Urothelium cell line (cell line): ENCODE measurements around the gene MYMX.
"Not testable (repeated sequence)": the region's sequence is repeated elsewhere in the genome, so short reads cannot be mapped to it uniquely, and the experiment has no call there.

Experiments
- DNase-seq: peaks from one replicate; pipeline ENCODE4 v3.0.0; 2011; ENCODE audit warnings: low spot score, mixed read lengths
- FAIRE-seq: peaks from 2 replicates; lab custom pipeline; 2011; peaks lifted over from hg19 to GRCh38; lab: Jason Lieb, UNC

Gene MYMX

GRCh38 chr6:44230034-44230675 lies 13.4 kb downstream of the MYMX start:
- FAIRE-seq, result no peak
- DNase-seq, result no peak

DNA sequence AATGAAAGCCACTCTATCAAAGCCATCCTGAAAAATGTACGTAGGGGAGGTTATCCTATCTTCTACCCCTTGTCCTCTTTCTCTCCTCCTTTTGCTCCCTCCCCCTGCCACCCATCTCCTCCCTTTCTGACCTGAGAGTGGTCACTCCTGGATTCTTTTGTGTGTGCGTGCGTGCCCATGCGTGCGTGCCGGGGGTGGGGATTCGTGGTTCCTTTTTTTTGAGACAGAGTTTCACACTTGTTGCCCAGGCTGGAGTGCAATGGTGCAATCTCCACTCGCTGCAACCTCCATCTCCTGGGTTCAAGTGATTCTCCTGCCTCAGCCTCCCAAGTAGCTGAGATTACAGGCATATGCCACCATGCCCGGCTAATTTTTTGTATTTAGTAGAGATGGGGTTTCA lies 14.7 kb downstream of the MYMX start:
- FAIRE-seq, DNase-seq: not testable (repeated sequence)

DNA sequence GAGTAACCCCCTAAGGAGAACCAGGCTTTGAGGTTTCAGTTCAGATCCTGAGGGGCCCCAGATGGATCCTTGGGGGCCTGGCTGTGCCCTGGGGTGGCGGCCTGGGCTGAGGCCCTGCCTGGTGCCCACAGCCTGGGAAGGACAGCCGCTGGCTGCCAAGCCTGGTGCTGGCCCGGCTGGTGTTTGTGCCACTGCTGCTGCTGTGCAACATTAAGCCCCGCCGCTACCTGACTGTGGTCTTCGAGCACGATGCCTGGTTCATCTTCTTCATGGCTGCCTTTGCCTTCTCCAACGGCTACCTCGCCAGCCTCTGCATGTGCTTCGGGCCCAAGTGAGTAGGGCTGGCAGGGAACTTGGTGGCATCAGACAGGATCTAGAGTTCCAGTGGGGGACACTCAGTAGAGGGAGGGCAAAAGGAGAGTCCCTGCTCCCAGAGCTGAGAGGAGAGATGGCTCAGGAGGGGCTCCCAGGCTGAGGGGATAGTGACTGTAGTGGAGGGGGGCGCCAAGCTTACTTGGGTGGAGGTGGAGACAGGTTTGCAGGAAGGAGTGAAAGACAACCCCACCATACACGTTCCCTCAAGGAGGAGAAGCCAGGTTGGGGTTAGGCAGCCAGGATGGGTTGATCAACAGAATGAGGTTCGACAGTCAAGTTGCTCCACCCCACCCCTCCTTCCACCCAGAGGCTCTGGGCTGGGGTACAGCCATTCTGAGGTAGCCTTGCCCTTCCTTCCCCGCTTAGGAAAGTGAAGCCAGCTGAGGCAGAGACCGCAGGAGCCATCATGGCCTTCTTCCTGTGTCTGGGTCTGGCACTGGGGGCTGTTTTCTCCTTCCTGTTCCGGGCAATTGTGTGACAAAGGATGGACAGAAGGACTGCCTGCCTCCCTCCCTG lies 16.2 kb downstream of the MYMX start:
- no peak for FAIRE-seq

GRCh38 chr6:44233567-44234100 lies 16.9 kb downstream of the MYMX start:
- FAIRE-seq, result no peak
- no peak for DNase-seq

More for the DNA sequence above, 16.2 kb downstream of the MYMX start:
- DNase-seq, result no peak

DNA sequence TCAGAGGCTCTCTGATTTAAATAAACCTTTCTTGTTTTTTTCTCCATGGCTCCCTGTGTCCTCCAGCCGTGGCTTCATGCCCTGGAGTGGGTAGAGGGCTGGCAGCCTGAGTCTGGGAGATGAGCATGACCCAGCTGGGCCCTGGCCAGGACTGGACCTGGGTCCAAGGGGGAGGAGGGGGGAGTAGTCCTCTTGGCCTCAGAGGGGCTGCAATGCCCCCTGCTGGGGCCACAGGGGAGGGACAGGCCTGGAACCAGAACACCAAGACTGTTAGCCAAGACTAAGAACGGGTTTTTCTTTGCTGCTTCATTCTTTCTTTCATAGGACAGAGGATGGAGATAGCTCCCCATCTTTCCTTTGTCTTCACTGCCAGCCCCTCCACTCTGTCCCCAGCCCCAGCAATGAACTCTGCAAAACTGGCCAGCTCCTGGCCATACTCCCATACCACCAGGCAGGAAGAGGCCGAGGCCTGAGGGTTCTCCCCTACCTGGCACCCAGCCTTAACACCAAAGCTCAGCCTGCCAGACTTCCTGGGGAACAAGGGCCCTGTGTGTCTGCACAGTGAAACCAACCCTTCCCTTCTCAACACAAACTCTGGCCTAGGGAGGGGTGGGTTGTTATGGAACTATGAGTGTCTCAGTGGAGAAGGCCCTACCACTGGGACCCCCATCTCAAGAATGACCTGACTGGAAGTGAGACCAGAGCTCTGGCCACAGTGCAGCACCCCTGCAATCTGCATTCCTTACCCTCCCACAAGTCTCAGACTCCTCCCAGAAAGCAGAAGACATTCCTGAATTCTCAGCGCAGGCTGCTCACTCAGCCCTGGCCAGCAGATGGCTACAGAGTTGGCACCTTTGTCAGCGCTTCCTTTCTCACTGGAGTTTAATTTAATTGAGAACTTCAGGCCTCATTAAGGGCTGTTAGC lies 17.6 kb downstream of the MYMX start:
- peak; percentile 63 for DNase-seq

GRCh38 chr6:44235269-44235668 lies 18.5 kb downstream of the MYMX start:
- FAIRE-seq, result no peak
- DNase-seq, result no peak

More for the DNA sequence above, 17.6 kb downstream of the MYMX start:
- no peak for FAIRE-seq

- DNase-seq (no peak), FAIRE-seq (no peak)
Observed at GRCh38 chr6:44235891-44236516, 19.3 kb downstream of the MYMX start.

DNA sequence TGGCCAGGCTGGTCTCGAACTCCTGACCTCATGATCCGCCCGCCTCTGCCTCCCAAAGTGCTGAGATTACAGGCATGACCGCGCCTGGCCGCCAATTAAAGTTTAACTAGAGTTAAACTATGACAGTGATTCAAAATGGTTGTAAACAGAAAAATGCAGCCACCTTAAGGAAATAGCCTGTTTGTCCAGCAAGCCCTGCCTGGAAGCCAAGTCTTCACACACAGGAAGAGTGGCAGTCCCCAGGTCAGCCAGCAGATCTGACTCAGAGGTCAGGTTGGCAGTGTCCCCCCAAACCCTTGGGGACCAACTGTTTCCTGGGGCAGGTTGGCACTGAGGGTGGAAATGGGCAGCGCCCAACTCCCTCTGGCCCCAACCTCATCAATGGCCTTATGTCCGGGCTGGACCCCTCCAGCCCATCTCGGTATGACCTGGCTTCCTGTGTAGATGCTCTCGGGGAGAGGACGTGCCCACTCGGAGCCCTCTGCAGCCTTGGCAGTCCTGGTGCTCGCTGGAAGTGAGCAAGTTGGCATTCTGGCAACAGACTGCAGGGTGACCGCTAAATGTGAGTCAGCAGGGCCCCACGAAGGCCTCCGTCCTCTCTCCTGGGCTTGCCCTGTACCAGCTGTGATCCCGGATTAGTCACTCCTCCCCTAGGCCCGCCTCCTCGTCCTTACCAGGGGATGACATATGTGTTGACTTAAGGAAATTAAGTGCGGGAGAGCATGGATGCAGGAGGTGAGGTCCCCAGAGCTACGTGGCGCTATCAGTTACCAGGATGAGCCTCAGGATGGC lies 20.5 kb downstream of the MYMX start:
- DNase-seq, result peak; percentile 95
- FAIRE-seq, result peak; percentile 86

GRCh38 chr6:44237813-44238433 lies 21.2 kb downstream of the MYMX start:
- DNase-seq, result peak; percentile 86
- peak; percentile 77 for FAIRE-seq

GRCh38 chr6:44238687-44239350 lies 22.1 kb downstream of the MYMX start:
- DNase-seq (no peak), FAIRE-seq (no peak)

DNA sequence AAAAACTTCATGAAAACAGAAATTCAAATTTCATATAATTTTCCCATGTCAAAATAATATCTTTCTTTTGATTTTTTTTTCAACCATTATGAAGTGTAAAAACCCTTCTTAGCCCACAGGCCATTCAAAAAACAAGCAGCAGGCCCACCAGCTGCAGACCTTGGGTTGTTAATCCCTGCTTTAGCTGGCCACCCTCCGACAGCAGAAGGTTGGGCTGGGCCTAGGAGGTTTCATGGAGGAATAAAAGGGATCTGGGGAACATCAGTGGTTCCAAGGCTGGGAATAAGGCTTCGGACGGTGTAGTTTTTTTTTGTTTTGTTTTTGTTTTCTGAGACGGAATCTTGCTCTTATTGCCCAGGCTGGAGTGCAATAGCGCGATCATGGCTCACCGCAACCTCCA lies 26.6 kb downstream of the MYMX start:
- DNase-seq, result no peak
- no peak for FAIRE-seq

DNA sequence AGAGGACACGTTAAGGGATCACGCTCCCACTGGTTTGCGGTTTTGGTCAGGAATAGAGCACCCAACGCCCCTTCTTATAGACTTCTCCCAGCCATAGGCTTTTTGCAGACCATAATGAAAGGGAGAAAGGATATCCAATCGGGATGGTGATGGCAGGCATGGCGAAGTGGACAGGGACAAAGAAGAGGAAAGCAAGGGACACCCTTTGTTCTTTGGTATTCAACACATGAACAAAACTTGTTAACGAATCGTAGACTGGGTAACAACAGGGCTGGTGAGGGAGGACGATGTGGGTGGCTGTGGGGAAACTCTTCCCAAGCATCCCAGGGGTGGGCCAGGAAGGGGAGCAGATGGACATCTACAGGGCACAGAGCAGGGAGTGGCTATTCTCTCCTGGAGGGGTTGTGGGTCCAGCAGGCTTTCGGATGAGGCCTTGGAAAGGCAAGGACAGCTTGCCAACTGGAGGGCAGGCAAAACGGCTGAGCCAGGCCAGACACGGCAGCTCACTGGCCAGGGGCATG lies 28.7 kb downstream of the MYMX start:
- FAIRE-seq, result no peak
- DNase-seq, result no peak

DNA sequence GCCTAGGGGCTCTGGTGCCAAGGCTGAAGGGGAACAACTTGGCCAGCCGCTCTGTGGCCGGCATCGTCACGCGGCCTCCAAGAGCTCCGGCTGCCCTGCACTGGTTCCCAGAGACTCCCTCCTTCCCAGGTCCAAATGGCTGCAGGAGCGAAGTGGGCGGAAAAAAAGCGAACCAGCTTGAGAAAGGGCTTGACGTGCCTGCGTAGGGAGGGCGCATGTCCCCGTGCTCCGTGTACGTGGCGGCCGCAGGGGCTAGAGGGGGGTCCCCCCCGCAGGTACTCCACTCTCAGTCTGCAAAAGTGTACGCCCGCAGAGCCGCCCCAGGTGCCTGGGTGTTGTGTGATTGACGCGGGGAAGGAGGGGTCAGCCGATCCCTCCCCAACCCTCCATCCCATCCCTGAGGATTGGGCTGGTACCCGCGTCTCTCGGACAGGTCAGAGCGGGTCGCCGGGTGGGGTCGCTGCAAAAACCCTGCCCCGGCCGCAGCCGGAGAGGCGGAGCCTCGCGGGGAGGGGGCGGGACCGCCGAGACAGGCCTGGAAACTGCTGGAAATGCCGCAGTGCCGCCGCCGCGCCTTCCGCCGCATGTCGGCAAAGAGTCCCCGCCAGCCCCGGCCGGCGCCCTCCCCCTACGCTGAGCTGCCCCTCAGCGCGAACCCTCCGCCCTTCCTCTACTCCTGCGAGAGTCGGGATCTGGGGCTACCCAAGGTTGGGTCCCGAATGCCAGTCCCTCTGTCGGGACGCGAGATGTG lies 29.4 kb downstream of the MYMX start:
- FAIRE-seq, result no peak
- DNase-seq, result peak; percentile 87

- FAIRE-seq, result no peak
- DNase-seq, result peak; percentile 93
Observed at GRCh38 chr6:44246663-44247337, 30.1 kb downstream of the MYMX start, which contains the start of gene HSP90AB1. HSP90AB1 (plus strand) TSS chr6:44247101; CDS start chr6:44248630, 1,529 bp downstream.

DNA sequence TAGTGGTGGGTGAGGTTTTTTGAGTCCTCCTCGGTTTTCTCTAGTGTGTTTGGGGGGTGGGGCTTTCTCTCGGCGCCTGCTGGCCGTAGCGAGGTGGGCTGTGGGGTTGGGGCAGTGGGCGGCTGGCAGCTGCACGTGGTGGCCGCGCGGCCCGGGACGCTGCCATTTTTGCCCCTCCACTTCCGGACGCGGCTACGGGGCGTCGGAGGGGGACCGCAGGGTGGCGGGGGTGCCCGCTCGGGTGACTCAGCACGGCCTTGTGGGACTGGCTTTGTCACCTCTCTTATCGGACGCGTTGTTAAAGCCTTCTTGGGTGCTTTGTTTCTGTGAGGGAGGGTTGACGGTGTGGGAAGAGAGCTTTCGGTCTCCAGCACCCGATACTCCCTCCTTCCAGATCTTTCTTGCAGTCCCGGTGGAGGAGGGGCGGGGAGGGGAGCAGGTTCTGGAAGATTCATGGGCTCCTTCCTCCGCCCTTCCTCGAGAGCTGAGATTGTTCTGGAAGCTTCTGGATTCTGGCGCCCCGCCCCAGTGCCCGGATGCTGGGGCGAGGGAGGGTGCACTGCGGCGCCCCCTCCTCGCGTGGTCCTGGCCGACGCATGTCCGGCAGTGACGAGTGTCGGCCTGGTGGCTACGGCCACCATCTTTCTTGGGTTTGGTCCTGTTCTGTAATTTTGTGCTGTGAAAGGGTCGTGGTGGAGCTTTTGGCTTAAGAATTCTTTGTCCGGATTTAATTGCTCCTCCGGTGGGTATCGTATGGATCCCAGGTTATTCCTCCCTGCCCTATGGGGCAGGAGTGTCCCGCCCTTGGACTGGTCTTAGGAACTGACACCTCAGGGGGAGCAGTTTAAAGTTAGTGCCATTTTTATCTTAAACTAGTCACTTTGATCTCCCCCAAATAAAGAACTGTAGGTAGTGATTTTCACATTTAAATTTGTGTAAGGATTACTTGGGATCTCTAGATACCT lies 30.9 kb downstream of the MYMX start:
- peak; percentile 53 for DNase-seq

GRCh38 chr6:44248579-44248978 lies 31.9 kb downstream of the MYMX start:
- DNase-seq (no peak), FAIRE-seq (no peak)

More for the DNA sequence above, 30.9 kb downstream of the MYMX start:
- no peak for FAIRE-seq
